K562 (cell line): ENCODE measurements around the gene SLC35B1. TPM values are rescaled to one million over a fixed set of nuclear protein-coding genes. Genes with fewer than 3 reads are reported as not detected.

Source experiments
- ATAC-seq: fragments of 200-7000 bp; cut with Tn5 transposase; 3 replicates; pipeline ENCODE4 v1.9.1; 2020; ENCODE audit warnings: moderate library complexity
- BruUV-seq: library from RNA; stranded (reverse); fragments of 400-500 nt; replicated peaks from 2 replicates; lab custom pipeline; 2021; lab: Mats Ljungman, UMichigan
- CTCF ChIA-PET: fragments of 300-600 bp; formaldehyde crosslinking; extraction: SDS; loops from one replicate; lab custom pipeline; 2021; ENCODE audit warnings: low intra/inter-chr PET ratio; lab: Yijun Ruan, JAX
- POLR2A ChIA-PET: fragments of 300-600, 350-650 bp; sonication (Branson Sonifier 250); formaldehyde crosslinking; extraction: SDS; loops from one replicate; lab custom pipeline; 2021; ENCODE audit warnings: antibody characterized with exemption, inconsistent platforms; lab: Yijun Ruan, JAX
- DNase-seq, 4 experiments: peaks; one replicate each; pipeline versions ENCODE4 v3.0.0 to v3.0.0-alpha.2; 2011 to 2018; ENCODE audit warnings: low spot score in 3 of 4, mixed read lengths in 3 of 4; ENCODE audit errors: extremely low read depth in 1 of 4
- FAIRE-seq: peaks from 2 replicates; lab custom pipeline; 2011; peaks lifted over from hg19 to GRCh38; lab: Jason Lieb, UNC
- H2AFZ ChIP-seq: 2 replicates; pipeline ENCODE4 v1.6.0; 2011; ENCODE audit warnings: low read depth, low read length, control low read depth, inconsistent platforms
- H3K27ac ChIP-seq: fragments of 200-600 bp; 3 replicates; pipeline ENCODE4 v1.8.0; 2011; ENCODE audit warnings: low read depth, mild to moderate bottlenecking, control low read depth, inconsistent platforms, low read length, moderate library complexity, mixed read lengths; ENCODE audit errors: extremely low read depth
- H3K27me3 ChIP-seq, 2 experiments: fragments of 300-600 bp in 1 of 2; 2 replicates in 1 of 2; 3 replicates in 1 of 2; pipeline versions ENCODE4 v1.6.0 to v1.8.0; 2011; ENCODE audit warnings: inconsistent platforms in 2 of 2, low read length in 2 of 2, mild to moderate bottlenecking in 1 of 2, mixed read lengths in 1 of 2, moderate library complexity in 1 of 2; ENCODE audit not compliant: control insufficient read depth in 2 of 2, insufficient read depth in 2 of 2
- H3K36me3 ChIP-seq: fragments of 300-600 bp; 3 replicates; pipeline ENCODE4 v1.8.0; 2011; ENCODE audit warnings: mild to moderate bottlenecking, low read length, inconsistent platforms; ENCODE audit not compliant: control insufficient read depth, insufficient read depth
- H3K4me1 ChIP-seq, 2 experiments: fragments of 200-600 bp in 1 of 2; replicated peaks in 1 of 2; 2 replicates in 1 of 2; 3 replicates in 1 of 2; pipeline versions ENCODE4 v1.5.1 to v1.8.0; 2011; ENCODE audit warnings: inconsistent platforms in 2 of 2, low read length in 2 of 2, mild to moderate bottlenecking in 1 of 2, mixed read lengths in 1 of 2, moderate library complexity in 1 of 2; ENCODE audit not compliant: control insufficient read depth in 2 of 2, insufficient read depth in 2 of 2
- H3K4me2 ChIP-seq: 2 replicates; pipeline ENCODE4 v1.6.1; 2011; ENCODE audit warnings: low read length, control low read depth, inconsistent platforms, mixed read lengths; ENCODE audit not compliant: insufficient read depth
- H3K4me3 ChIP-seq: fragments of 200-600 bp; sonication (generic), shearing (Covaris generic); 2 replicates; pipeline ENCODE4 v1.5.1; 2016; ENCODE audit warnings: control low read depth, inconsistent platforms
- H3K79me2 ChIP-seq: fragments of 200-600 bp; 3 replicates; pipeline ENCODE4 v1.8.0; 2011; ENCODE audit warnings: low read length, inconsistent platforms; ENCODE audit not compliant: control insufficient read depth, insufficient read depth
- H3K9ac ChIP-seq, 2 experiments: 2 replicates each; pipeline versions ENCODE4 v1.6.0 to v1.6.1; 2011; ENCODE audit warnings: low read depth in 2 of 2, low read length in 2 of 2, control low read depth in 1 of 2, inconsistent platforms in 1 of 2, mild to moderate bottlenecking in 1 of 2, mixed read lengths in 1 of 2; ENCODE audit not compliant: insufficient read depth in 1 of 2
- H3K9me1 ChIP-seq: one replicate; pipeline ENCODE4 v1.6.0; 2011; ENCODE audit warnings: inconsistent platforms, mild to moderate bottlenecking, low read length, moderate library complexity; ENCODE audit not compliant: control insufficient read depth, insufficient read depth
- H3K9me3 ChIP-seq: replicated peaks from 2 replicates; pipeline ENCODE4 v1.5.1; 2011; ENCODE audit warnings: low read depth, low read length, inconsistent platforms; ENCODE audit not compliant: control insufficient read depth, insufficient read depth
- H4K20me1 ChIP-seq: replicated peaks from 2 replicates; pipeline ENCODE4 v1.6.1; 2011; ENCODE audit warnings: low read length, inconsistent platforms, mixed read lengths; ENCODE audit not compliant: control insufficient read depth, insufficient read depth
- PTRF ChIP-seq: fragments of 450-650 bp; IDR thresholded peaks from 2 replicates; pipeline ENCODE4 v1.6.1; 2016; ENCODE audit warnings: mild to moderate bottlenecking, missing genetic modification characterization, missing compliant biosample characterization
- SMAD4 ChIP-seq: fragments of 250-450 bp; sonication (Bioruptor Pico); conservative IDR thresholded peaks from 2 replicates; pipeline ENCODE4 v1.8.0; 2021; ENCODE audit warnings: inconsistent platforms, mild to moderate bottlenecking, moderate library complexity
- SP1 ChIP-seq: sonication (generic); formaldehyde crosslinking; IDR thresholded peaks from 2 replicates; pipeline ENCODE4 v1.8.1; 2022; ENCODE audit warnings: mild to moderate bottlenecking, missing genetic modification reagents
- WGBS: fragments of 100-300 bp; shearing (Covaris generic); methylation state at CpG from one replicate; pipeline ENCODE4 v1.1.6; 2016; ENCODE audit warnings: low coverage, mixed read lengths; ENCODE audit not compliant: insufficient coverage; ENCODE audit errors: missing lambda C conversion rate; 5-methylcytosine and 5-hydroxymethylcytosine counted together
- in situ Hi-C: fragments of 300-500 bp; cut with MboI; formaldehyde crosslinking; loops from 4 replicates; pipeline ENCODE4 v1.15.0; 2018; ENCODE audit warnings: inconsistent platforms, mixed read lengths
- intact Hi-C: fragments of 100-400 bp; cut with micrococcal nuclease; formaldehyde crosslinking; loops from 2 replicates; pipeline ENCODE4 v1.14.2; 2022
- polyA plus RNA-seq, 8 experiments: library from polyadenylated mRNA; depleted of rRNA in 4 of 8; stranded (reverse) in 5 of 8; unstranded in 3 of 8; fragments of >200 nt; fragmentation: Nextera tagmentation in 2 of 8; fragmentation: Illumina TruSeq in 1 of 8; extraction: Ambion mirVana in 2 of 8; extraction: Trizol in 1 of 8; gene quantifications; 2 replicates each; pipeline versions ENCODE4 v1.2.1 to v1.2.3, GENCODE V29; 2011 to 2014; ENCODE audit warnings: inconsistent platforms in 1 of 8, missing spikeins in 1 of 8
- total RNA-seq, 7 experiments: library from RNA; depleted of rRNA in 6 of 7; stranded (reverse); fragments of >200 nt in 6 of 7; fragmentation: Illumina TruSeq in 2 of 7; extraction: Trizol in 2 of 7; gene quantifications; 2 replicates each; pipeline versions ENCODE4 v1.2.1 to v1.2.3, GENCODE V29; 2011 to 2021; ENCODE audit warnings: low replicate concordance in 1 of 7
- TF ChIP-seq, protein P1 (sequence below): fragments of 250-450 bp; sonication (Bioruptor Pico); IDR thresholded peaks from 2 replicates; pipeline ENCODE4 v1.8.0; 2022; ENCODE audit warnings: moderate library complexity, mild to moderate bottlenecking, inconsistent platforms
- TF ChIP-seq, protein P2 (sequence below): sonication (generic); formaldehyde crosslinking; IDR thresholded peaks from 2 replicates; pipeline ENCODE4 v1.8.1; 2023; ENCODE audit warnings: missing genetic modification reagents, mild to moderate bottlenecking, borderline replicate concordance

The SLC35B1 gene
- total and polyA plus RNA-seq, 9 of the 15 experiments (the other 6 are each of a cell fraction or from before 2014, with no cell fraction given) = 51.4 to 87.9 (median 66.3) TPM

DNA sequence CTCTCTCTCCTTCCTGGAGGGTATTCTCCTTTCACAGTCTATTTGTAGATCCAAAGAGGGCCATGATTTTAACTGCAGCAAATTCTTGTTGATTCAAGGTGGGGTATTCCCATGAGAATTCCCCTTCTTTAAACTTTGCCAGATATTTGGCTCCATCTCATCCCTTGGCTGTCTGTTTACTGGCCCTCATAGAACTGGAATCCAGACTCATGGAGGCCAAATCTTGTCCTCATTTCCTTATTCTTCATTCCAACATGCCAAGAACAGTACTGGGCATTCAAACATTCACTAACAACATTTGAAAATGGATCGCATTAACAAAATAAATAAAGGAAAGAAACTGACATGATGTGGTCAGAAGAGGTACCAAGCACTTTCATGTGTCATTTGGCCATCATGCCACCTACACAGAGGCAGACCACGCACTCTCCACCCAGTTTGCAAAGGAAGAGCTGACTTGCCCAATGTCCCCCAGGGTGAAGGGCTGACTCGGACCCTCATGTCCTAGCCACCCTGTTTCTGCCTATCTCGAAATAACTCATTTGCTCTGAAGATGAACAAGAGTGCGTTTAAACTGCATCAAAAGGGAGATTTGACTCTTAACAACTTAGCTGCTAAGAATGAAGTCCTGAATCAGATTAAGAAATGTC is 23.1 kb upstream of the SLC35B1 start:
- no peaks in the 10 kb centered on the region for H3K27me3 ChIP-seq
- H3K4me3 ChIP-seq = no peak overlapping the region
- H3K9me1 ChIP-seq = no peaks in the 10 kb centered on the region
- ChIA-PET CTCF (no interaction called here), POLR2A (interaction anchor here (0.8 to 2.0 kb wide), 5 partner anchors 8 to 23 kb away, joined by 3 to 7 read pairs (median 7); no protein-coding TSS in a partner anchor)
- peaks cover 85% of the 10 kb centered on the region for H3K36me3 ChIP-seq
- H3K27ac ChIP-seq = no peak overlapping the region
- DNase-seq = no peak
- 88% methylated on average over 5 of the region's 5 CpGs for WGBS
- H3K9me3 ChIP-seq = no peaks in the 10 kb centered on the region
- H4K20me1 ChIP-seq = peaks cover 29% of the 10 kb centered on the region; the same call in 1 of the 2 replicates
- H3K9ac ChIP-seq = no peak overlapping the region
- BruUV-seq = no TSS peak
- intact Hi-C loops (no loop called here), in situ Hi-C loops (no loop called here)
- no peak overlapping the region for H2AFZ ChIP-seq
- H3K79me2 ChIP-seq = peaks cover 84% of the 10 kb centered on the region
- H3K4me1 ChIP-seq = peaks cover 0 to 8% of the 10 kb centered on the region in 2 experiments; a peak in 4 of 5 replicates
- FAIRE-seq = peak; percentile 61
- TF ChIP-seq, protein P1, sequence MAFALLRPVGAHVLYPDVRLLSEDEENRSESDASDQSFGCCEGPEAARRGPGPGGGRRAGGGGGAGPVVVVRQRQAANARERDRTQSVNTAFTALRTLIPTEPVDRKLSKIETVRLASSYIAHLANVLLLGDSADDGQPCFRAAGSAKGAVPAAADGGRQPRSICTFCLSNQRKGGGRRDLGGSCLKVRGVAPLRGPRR (CRISPR knock-in tag) = no peak
- TF ChIP-seq PTRF (tag) (no peak), SMAD4 (no peak), SP1 (no peak)
- TF ChIP-seq, protein P2, sequence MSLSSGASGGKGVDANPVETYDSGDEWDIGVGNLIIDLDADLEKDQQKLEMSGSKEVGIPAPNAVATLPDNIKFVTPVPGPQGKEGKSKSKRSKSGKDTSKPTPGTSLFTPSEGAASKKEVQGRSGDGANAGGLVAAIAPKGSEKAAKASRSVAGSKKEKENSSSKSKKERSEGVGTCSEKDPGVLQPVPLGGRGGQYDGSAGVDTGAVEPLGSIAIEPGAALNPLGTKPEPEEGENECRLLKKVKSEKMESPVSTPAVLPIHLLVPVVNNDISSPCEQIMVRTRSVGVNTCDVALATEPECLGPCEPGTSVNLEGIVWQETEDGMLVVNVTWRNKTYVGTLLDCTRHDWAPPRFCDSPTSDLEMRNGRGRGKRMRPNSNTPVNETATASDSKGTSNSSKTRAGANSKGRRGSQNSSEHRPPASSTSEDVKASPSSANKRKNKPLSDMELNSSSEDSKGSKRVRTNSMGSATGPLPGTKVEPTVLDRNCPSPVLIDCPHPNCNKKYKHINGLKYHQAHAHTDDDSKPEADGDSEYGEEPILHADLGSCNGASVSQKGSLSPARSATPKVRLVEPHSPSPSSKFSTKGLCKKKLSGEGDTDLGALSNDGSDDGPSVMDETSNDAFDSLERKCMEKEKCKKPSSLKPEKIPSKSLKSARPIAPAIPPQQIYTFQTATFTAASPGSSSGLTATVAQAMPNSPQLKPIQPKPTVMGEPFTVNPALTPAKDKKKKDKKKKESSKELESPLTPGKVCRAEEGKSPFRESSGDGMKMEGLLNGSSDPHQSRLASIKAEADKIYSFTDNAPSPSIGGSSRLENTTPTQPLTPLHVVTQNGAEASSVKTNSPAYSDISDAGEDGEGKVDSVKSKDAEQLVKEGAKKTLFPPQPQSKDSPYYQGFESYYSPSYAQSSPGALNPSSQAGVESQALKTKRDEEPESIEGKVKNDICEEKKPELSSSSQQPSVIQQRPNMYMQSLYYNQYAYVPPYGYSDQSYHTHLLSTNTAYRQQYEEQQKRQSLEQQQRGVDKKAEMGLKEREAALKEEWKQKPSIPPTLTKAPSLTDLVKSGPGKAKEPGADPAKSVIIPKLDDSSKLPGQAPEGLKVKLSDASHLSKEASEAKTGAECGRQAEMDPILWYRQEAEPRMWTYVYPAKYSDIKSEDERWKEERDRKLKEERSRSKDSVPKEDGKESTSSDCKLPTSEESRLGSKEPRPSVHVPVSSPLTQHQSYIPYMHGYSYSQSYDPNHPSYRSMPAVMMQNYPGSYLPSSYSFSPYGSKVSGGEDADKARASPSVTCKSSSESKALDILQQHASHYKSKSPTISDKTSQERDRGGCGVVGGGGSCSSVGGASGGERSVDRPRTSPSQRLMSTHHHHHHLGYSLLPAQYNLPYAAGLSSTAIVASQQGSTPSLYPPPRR (CRISPR knock-in tag) = no peak
- no peak overlapping the region for H3K4me2 ChIP-seq
- ATAC-seq = no peak
